HCT116 (cell line): ENCODE results near the gene SPARCL1.

Source experiments
- ATF3 ChIP-seq: IDR thresholded peaks from 2 replicates; pipeline ENCODE4 v1.6.1; 2012
- CEBPB ChIP-seq: IDR thresholded peaks from 2 replicates; pipeline ENCODE4 v1.6.1; 2012; ENCODE audit warnings: low read depth
- CTCF ChIP-seq, 3 experiments: fragments of 200-600 bp in 1 of 3; sonication (generic) in 1 of 3; IDR thresholded peaks in 2 of 3; conservative IDR thresholded peaks in 1 of 3; 2 replicates each; pipeline ENCODE4 v1.5.1; 2012 to 2017; ENCODE audit warnings: low read depth in 2 of 3, low read length in 2 of 3, antibody characterized with exemption in 1 of 3, borderline replicate concordance in 1 of 3, control low read depth in 1 of 3, mild to moderate bottlenecking in 1 of 3, mixed read lengths in 1 of 3, mixed run types in 1 of 3, moderate library complexity in 1 of 3; ENCODE audit not compliant: insufficient read depth in 1 of 3
- EZH2 ChIP-seq: fragments of 200-600 bp; sonication (generic); IDR thresholded peaks from 2 replicates; pipeline ENCODE4 v1.6.1; 2017; ENCODE audit warnings: antibody characterized with exemption, mixed run types
- EZH2phosphoT487 ChIP-seq: fragments of 200-600 bp; IDR thresholded peaks from 2 replicates; pipeline ENCODE4 v1.6.1; 2018; ENCODE audit warnings: antibody characterized with exemption, borderline replicate concordance
- JUND ChIP-seq: IDR thresholded peaks from 2 replicates; pipeline ENCODE4 v1.6.1; 2012
- POLR2A ChIP-seq: IDR thresholded peaks from 2 replicates; pipeline ENCODE4 v1.7.0; 2011; ENCODE audit warnings: borderline replicate concordance; ENCODE audit not compliant: insufficient read depth, insufficient read length; ENCODE audit errors: extremely low read depth
- POLR2AphosphoS5 ChIP-seq: IDR thresholded peaks from 2 replicates; pipeline ENCODE4 v1.6.1; 2011; ENCODE audit warnings: mild to moderate bottlenecking, low read depth, low read length, moderate library complexity
- RAD21 ChIP-seq: IDR thresholded peaks from 2 replicates; pipeline ENCODE4 v1.6.1; 2012; ENCODE audit warnings: low read depth, mild to moderate bottlenecking
- REST ChIP-seq: IDR thresholded peaks from 2 replicates; pipeline ENCODE4 v1.6.1; 2012; ENCODE audit warnings: low read depth
- SIN3A ChIP-seq: IDR thresholded peaks from 2 replicates; pipeline ENCODE4 v1.6.1; 2012; ENCODE audit warnings: low read depth
- SRF ChIP-seq: IDR thresholded peaks from 2 replicates; pipeline ENCODE4 v1.6.1; 2012; ENCODE audit warnings: low read depth
- YY1 ChIP-seq: IDR thresholded peaks from 2 replicates; pipeline ENCODE4 v1.6.1; 2011; ENCODE audit warnings: low read length, low read depth, moderate library complexity, mild to moderate bottlenecking; ENCODE audit not compliant: insufficient replicate concordance; ENCODE audit errors: extremely low read depth
- ZBTB33 ChIP-seq: IDR thresholded peaks from 2 replicates; pipeline ENCODE4 v1.6.1; 2011; ENCODE audit warnings: mild to moderate bottlenecking, low read length, moderate library complexity; ENCODE audit not compliant: insufficient replicate concordance; ENCODE audit errors: extremely low read depth

- TF ChIP-seq POLR2AphosphoS5 (no peak), EZH2phosphoT487 (no peak), POLR2A (no peak), CTCF (IDR thresholded peaks at IDR 0.05 in 2 of 3, conservative IDR thresholded peaks at IDR 0.05 in 1 of 3; ENCODE audit: borderline replicate concordance in 1 of 3, insufficient read depth in 1 of 3, low read depth in 2 of 3, low read length in 2 of 3) (no peak), SRF (no peak), RAD21 (no peak), EZH2 (no peak), JUND (no peak), CEBPB (no peak), ATF3 (no peak), YY1 (no peak), SIN3A (no peak), REST (no peak), ZBTB33 (no peak)
Measured at GRCh38 chr4:87506974-87507701, 22.0 kb downstream of the SPARCL1 start.
